Ascending aorta (tissue), 2 donors: ENCODE measurements around the gene LPGAT1. TPM values are rescaled to one million over a fixed set of nuclear protein-coding genes. Genes with fewer than 3 reads are reported as not detected.

ENCODE experiments used
- DNase-seq, 2 donors: peaks; one replicate each; pipeline ENCODE4 v3.0.0-alpha.2; 2019; ENCODE audit warnings: low spot score in 2 of 2
- H3K27ac ChIP-seq, 2 donors: fragments of 200-600 bp; sonication (generic); one replicate each; pipeline ENCODE4 v1.5.1; 2016 to 2017; ENCODE audit warnings: mild to moderate bottlenecking in 1 of 2
- H3K27me3 ChIP-seq: fragments of 200-600 bp; sonication (generic); one replicate; pipeline ENCODE4 v1.5.1; 2017
- H3K36me3 ChIP-seq, 2 donors: fragments of 200-600 bp; sonication (generic); one replicate each; pipeline ENCODE4 v1.5.1; 2016
- H3K4me1 ChIP-seq, 2 donors: fragments of 200-600 bp; sonication (generic); one replicate each; pipeline ENCODE4 v1.5.1; 2016 to 2017; ENCODE audit warnings: mild to moderate bottlenecking in 1 of 2
- H3K4me3 ChIP-seq, 2 donors: fragments of 200-600 bp; sonication (generic); one replicate each; pipeline ENCODE4 v1.5.1; 2016 to 2017; ENCODE audit warnings: mild to moderate bottlenecking in 1 of 2
- H3K9me3 ChIP-seq, 2 donors: fragments of 200-600 bp; sonication (generic); one replicate each; pipeline ENCODE4 v1.5.1; 2016
- intact Hi-C: fragments of 100-400 bp; cut with DNase I; formaldehyde crosslinking; loops from one replicate; pipeline ENCODE4 v1.15.1; 2023
- total RNA-seq: library from RNA; depleted of rRNA; stranded (reverse); fragments of >200 nt; gene quantifications from one replicate; pipeline ENCODE4 v1.1.0, GENCODE V29; 2016
- TF ChIP-seq, protein P1 (sequence below), 3 experiments: fragments of 200-600 bp in 2 of 3; fragments of 450-650 bp in 1 of 3; sonication (generic) in 2 of 3; IDR thresholded peaks; one replicate each; pipeline ENCODE4 v1.5.1; 2016 to 2019; ENCODE audit warnings: antibody characterized with exemption in 3 of 3, mild to moderate bottlenecking in 1 of 3, moderate library complexity in 1 of 3

The LPGAT1 gene
- total RNA-seq, 1 donor from 2014 or later: 17.1 TPM

DNA sequence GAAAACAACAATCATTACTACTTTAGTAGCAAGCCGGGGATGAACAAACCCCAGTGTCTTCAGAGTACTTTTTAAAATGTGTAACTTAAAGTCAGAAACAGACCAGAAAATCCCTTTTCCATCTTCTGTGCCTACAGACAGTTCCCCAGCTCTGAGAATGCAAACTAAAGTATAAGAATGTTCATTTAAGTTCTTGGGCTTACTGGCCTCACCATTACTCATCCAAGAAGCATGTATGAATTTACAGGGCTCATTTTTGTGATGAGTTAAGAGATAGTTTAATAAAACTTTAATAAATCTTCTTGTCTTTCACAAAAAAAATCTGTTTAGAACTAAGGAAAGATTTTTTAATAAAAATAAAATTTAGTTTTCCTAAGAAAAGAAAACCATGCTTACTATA, 4.6 kb downstream of the LPGAT1 start:
- intact Hi-C loops: no loop called here
- Histone ChIP-seq H3K27ac (no peak overlapping the region), H3K4me1 (peaks cover 0 to 9% of the 10 kb centered on the region in 2 donors), H3K9me3 (no peaks in the 10 kb centered on the region), H3K36me3 (peaks cover 0 to 9% of the 10 kb centered on the region in 2 donors), H3K27me3 (no peaks in the 10 kb centered on the region), H3K4me3 (no peak overlapping the region)
- DNase-seq: no peak
- TF ChIP-seq, protein P1, sequence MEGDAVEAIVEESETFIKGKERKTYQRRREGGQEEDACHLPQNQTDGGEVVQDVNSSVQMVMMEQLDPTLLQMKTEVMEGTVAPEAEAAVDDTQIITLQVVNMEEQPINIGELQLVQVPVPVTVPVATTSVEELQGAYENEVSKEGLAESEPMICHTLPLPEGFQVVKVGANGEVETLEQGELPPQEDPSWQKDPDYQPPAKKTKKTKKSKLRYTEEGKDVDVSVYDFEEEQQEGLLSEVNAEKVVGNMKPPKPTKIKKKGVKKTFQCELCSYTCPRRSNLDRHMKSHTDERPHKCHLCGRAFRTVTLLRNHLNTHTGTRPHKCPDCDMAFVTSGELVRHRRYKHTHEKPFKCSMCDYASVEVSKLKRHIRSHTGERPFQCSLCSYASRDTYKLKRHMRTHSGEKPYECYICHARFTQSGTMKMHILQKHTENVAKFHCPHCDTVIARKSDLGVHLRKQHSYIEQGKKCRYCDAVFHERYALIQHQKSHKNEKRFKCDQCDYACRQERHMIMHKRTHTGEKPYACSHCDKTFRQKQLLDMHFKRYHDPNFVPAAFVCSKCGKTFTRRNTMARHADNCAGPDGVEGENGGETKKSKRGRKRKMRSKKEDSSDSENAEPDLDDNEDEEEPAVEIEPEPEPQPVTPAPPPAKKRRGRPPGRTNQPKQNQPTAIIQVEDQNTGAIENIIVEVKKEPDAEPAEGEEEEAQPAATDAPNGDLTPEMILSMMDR (IDR thresholded peaks at IDR 0.05): no peak

DNA sequence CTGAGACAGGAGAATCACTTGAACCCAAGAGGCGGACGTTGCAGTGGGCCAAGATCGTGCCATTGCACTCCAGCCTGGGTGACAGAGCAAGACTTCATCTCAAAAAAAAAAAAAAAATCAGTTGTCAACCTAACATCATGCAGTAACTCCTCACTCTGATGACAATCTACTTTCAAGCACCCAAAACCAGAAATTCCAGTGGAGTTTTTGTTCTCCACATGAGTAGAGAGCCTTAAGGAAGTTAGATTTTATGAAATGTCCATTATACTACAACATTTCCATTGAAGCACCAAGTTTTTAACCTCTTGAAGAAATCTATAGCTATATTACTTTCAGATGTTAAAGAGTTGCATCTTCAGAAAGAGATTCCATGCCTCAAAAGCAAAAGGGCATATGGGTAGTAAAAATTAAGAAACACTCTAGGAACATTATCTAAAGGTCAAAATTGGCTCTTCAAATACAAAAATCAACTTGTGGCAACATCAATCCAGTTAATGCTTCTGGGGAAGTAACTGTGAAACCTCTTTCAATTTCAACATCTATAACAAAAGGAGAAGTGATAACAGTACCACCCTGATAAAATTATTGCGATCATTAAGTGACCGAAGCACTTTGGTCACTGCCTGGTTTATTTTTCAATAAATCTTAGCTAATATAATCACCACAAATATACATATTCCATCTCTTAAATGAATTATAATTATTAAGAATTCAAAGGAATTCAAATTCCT, 7.7 kb downstream of the LPGAT1 start:
- no peak for DNase-seq
- Histone ChIP-seq H3K4me3 (no peak overlapping the region), H3K9me3 (no peaks in the 10 kb centered on the region), H3K27me3 (no peaks in the 10 kb centered on the region), H3K27ac (no peak overlapping the region), H3K4me1 (no peaks in the 10 kb centered on the region), H3K36me3 (peaks cover 5 to 21% of the 10 kb centered on the region in 2 donors)
- TF ChIP-seq, protein P1 (IDR thresholded peaks at IDR 0.05): no peak
- intact Hi-C loops: no loop called here

DNA sequence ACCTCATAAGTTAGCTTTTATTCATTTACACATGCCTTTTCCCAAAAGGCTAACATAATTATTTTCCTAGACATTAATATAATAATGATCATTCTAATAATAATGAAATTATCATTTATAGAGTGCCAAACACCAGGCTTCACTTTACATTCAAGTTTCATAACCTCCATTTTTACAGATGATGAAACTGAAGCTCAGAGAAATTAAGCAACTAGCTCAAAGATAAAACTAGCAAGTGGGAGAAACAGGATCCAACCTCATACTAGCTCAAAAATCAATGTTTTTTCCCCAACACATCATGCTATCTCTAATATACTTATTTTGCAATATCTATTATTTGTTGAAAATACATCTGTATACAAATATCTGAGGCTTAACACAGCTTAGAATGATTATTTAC, 14.0 kb downstream of the LPGAT1 start:
- no peak for DNase-seq
- intact Hi-C loops: no loop called here
- H3K36me3 ChIP-seq: peaks cover 5 to 24% of the 10 kb centered on the region in 2 donors
- H3K4me3 ChIP-seq: no peak overlapping the region
- H3K9me3 ChIP-seq: no peaks in the 10 kb centered on the region
- TF ChIP-seq, protein P1 (IDR thresholded peaks at IDR 0.05): no peak
- H3K4me1 ChIP-seq: peaks cover 0 to 4% of the 10 kb centered on the region in 2 donors
- no peaks in the 10 kb centered on the region for H3K27me3 ChIP-seq
- no peak overlapping the region for H3K27ac ChIP-seq

DNA sequence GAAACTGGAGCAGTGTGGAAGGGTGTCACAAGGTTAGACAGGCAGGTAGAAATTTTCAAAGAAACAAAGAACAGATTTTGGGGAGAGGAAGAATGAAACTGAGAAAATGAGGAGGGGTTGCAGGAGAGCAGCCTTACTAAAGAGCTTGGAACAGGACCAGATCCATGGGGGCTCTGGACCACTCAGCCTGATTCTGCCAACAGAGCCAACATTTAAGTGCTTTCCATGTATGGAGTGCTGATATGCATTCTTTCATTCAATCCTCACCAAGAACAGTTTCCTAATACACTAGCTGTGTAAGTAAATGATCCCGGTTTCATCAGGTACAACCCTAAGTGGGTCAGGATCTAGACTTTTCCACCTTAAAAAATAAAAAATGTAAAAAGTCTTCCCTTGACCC, 16.2 kb downstream of the LPGAT1 start:
- no peak overlapping the region for H3K27ac ChIP-seq
- intact Hi-C loops: no loop called here
- peaks cover 3 to 25% of the 10 kb centered on the region in 2 donors for H3K36me3 ChIP-seq
- no peak overlapping the region for H3K4me3 ChIP-seq
- no peaks in the 10 kb centered on the region for H3K27me3 ChIP-seq
- H3K4me1 ChIP-seq: peaks cover 0 to 4% of the 10 kb centered on the region in 2 donors
- TF ChIP-seq, protein P1 (IDR thresholded peaks at IDR 0.05): no peak
- H3K9me3 ChIP-seq: no peaks in the 10 kb centered on the region
- no peak for DNase-seq

DNA sequence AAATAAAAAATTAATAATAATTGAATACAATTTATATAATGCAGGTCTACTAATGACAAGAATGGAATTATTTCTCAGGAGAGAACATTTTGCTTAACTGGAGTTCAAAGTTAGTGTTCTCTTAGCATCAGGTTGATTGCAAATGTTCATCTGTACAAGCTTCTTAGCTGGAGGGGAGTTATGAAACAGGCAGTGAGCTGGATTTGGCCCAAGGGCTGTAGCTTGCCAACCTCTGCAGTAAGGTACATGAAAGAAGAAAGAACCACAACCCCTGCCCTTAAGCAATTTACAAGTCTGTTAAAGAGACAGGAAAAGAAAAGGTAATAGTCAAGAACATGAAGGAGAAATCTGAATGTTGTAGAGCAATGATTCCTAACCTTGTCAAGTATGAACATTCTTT, 17.0 kb downstream of the LPGAT1 start:
- Histone ChIP-seq H3K27me3 (no peaks in the 10 kb centered on the region), H3K4me3 (no peak overlapping the region), H3K27ac (no peak overlapping the region), H3K36me3 (peaks cover 0 to 24% of the 10 kb centered on the region in 2 donors), H3K9me3 (no peaks in the 10 kb centered on the region), H3K4me1 (peaks cover 0 to 4% of the 10 kb centered on the region in 2 donors)
- intact Hi-C loops: no loop called here
- TF ChIP-seq, protein P1 (IDR thresholded peaks at IDR 0.05): no peak
- DNase-seq: no peak
